NCI-H345 treated with DMSO at 0.1 percent for 48 hours (cell line): ENCODE data around the gene HSD11B2.

Experiments
- DNase-seq: peaks from one replicate; lab custom pipeline; 2025; ENCODE audit not compliant: unreplicated experiment; lab: John Stamatoyannopoulos, UW

HSD11B2 gene

DNA sequence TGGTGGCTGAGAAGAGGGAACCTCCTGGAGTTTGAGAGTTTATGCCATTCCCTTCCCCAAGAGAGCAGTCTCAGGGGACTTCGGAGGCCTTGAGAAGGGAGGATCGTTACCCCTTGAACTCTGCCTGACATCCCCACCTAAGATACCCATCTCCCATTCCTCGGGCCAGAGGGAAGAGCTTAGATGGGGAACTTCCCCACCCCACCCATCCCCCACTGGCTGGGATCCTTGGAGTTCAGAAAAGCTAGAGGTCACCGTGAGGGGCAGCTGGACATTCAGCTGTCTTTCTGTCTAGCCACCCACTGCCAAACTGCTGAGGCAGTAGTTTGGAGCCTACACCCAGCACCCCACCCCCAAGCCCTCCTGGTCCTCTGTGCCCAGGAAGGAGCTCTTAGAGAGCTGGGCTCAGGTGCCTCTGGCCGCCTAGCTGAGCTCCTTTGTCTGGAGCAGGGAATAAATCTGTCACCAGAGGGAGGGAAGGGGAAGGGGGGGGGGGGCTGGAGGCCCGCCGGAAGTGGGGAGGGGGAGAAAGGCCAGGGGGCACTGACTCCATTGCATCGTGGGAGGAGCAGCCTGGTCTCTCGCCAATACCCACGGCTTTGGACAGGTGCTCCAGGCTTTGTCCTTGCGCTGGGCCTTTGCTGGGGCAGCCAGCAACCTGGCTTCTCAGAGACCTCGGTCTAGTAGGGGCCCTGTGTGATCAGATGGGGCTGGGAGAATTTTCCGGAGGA lies 1.0 kb downstream of the HSD11B2 start:
- DNase-seq, result no peak

DNA sequence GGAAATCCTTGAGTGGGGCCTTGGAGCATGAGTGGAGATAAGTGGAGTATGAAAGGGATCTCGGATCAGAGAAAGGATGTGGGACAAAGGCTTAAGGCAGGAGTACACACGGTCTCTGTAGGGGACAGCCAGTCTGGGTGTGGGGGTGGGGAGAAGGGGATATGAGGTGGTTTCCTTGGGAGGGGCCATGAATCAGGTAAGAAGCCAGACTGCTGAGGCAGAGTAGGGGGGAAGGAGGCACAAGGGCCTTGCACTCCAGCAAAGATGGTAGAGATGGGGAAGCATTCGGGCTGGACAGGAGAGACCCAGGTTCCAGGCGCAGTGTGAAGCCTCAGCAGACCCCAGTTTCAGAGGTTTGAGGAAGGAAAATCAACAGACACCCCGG lies 1.6 kb downstream of the HSD11B2 start:
- no peak for DNase-seq

DNA sequence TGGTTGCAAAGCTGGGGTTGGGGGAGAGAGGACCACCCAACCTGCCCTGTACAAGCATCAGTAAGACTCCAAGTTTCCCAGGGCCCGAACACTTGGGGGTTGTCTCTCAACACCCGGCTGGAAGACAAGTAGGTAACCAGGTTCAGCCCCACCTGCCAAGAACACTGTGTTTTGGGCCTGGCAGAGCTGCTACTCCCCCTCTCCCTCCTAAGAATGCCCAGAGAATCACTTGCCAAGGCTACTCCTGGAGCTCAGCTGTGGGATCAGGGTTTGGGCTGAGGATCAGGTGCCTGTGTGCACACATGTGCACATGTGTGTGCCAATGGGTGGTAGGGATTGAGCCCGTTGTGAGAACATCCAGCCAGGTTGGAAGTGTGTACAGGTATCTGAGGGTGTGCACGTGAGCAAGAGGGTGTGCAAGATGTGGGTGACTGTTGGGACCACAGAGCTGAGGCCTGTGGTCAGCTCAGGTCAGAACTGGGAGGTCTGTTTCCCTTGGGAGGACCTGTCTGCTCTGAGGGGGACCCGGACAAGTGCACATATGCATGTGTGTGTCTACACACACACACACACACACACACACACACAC lies 2.3 kb downstream of the HSD11B2 start:
- no peak for DNase-seq

DNA sequence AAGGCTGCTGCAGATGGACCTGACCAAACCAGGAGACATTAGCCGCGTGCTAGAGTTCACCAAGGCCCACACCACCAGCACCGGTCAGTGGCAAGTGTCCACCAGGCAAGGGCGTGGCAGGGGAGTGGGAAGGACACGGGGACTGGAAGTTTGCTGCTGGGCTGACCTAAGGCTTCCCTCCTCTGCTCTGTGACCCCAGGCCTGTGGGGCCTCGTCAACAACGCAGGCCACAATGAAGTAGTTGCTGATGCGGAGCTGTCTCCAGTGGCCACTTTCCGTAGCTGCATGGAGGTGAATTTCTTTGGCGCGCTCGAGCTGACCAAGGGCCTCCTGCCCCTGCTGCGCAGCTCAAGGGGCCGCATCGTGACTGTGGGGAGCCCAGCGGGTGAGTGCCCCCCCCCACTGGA lies 4.8 kb downstream of the HSD11B2 start:
- no peak for DNase-seq

DNA sequence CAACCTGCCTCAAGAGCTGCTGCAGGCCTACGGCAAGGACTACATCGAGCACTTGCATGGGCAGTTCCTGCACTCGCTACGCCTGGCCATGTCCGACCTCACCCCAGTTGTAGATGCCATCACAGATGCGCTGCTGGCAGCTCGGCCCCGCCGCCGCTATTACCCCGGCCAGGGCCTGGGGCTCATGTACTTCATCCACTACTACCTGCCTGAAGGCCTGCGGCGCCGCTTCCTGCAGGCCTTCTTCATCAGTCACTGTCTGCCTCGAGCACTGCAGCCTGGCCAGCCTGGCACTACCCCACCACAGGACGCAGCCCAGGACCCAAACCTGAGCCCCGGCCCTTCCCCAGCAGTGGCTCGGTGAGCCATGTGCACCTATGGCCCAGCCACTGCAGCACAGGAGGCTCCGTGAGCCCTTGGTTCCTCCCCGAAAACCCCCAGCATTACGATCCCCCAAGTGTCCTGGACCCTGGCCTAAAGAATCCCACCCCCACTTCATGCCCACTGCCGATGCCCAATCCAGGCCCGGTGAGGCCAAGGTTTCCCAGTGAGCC lies 5.8 kb downstream of the HSD11B2 start:
- no peak for DNase-seq

DNA sequence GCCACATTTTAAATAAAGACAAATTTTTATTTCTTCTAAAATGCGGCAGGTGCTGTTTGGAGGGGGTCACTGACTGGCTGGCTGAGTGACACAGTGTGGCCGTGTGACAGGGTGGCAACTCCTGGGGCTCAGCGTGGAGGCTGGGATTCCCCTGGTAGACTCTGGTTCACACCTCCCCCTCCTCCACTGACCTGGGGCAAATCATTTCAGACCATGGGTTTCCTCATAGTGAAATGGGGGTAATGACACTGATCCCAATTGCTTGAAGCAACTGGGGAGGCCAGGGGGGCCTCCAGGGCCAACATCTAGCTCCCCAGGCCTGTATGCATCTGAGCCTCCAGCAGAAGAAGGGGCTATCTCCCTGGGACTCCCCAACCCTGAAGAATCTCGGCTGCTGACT lies 6.6 kb downstream of the HSD11B2 start:
- DNase-seq, result no peak

DNA sequence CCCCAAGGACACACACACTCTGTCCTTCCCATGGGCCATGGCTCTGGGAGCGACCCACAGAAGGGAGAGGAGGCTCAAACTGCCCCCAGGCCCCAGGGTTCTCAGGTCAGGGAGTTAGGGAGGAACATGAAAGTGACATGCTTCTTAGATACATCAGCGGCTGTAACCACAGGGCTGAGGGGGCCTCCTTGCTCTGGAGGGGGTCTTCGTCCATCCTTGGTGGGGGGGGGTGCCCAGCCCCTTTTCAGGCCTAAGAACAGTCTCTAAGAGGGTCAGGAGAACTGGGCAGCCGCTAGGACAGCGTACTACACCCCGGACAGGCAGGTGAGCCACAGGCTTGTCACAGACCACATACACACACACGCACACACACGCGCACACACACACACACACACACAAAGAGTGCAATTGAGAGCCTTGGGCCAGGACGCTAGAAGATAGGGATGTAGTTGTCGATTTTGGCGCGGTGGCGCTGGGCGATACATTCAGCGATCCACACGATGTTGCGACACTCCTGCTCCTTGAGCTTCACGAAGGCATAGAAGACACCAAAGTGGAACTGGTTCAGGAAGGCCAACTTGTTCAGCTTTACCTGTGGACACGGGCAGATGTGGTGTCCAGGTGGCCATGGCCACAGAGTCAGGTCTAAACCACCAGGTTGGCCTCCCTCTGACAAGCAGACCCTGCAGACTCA lies 7.3 kb downstream of the HSD11B2 start:
- no peak for DNase-seq

DNA sequence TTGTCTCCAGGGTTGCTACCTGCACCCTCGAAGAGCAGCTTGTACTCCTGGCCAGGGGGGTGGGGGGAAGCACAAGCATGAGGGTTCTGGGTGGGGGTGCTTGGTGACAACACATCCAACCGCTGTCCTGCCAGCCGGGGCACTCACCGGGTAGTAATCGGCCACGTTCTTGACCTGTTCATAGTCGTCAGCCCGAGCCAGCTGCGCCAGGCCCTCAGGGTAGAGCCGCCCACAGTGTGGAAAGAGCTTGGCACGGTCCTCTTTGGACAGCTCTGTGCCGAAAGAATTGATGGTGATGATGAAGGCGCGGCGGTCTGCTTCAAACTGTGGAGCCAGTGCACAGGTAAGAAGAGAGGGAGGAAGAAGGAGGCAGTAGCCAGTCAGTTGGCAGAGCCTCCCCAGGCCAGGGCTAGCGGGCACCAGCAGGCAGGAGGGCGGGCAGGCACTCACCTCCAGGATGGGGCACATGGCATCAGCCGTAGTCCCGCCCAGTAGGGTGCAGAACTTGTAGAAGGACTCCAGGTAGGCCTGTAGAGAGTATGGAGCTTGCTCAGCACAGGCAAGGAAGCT lies 8.0 kb downstream of the HSD11B2 start:
- no peak for DNase-seq

DNA sequence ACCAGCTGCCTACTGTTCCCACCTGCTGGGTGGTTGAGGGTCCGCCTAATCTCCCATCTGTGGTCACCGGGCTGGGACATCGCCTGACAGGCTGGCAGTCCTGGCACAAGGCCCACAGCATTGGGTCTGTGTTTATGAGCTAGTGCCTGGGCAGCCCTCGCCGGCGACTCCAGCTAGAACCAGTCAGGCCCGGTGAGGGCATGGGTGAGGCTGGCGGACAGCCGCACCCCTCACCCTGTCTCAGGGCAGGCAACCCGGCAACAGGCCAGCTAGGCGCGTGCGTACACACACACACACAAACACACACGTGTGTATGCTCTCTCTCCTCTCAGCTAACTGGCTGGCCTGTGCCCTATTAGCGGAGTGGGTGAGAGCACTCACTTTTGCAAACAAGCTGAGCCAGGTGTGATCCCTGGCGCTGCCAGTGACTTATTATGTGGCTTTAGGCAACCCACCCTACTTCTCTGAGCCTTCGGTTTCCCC lies 10.4 kb downstream of the HSD11B2 start:
- no peak for DNase-seq

DNA sequence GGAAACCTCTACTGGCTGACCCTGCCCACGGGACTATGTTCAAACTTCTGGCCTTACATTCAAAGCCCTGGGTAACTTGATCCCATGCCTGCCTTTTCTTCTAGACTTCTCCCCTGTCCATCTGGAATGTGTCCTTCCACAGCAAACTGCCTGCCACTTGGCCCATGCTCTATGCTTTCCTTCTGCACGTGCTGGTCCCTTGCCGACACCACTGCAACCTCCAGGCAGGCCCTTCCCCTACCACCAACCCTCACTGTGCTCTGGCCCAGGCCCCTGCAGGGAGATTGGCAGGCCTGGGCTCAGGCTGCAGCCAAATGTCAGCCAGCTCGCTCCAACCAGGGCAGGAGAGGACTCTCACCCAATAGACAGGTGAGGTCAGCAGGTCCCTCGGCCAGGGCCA lies 11.0 kb downstream of the HSD11B2 start:
- DNase-seq, result no peak

DNA sequence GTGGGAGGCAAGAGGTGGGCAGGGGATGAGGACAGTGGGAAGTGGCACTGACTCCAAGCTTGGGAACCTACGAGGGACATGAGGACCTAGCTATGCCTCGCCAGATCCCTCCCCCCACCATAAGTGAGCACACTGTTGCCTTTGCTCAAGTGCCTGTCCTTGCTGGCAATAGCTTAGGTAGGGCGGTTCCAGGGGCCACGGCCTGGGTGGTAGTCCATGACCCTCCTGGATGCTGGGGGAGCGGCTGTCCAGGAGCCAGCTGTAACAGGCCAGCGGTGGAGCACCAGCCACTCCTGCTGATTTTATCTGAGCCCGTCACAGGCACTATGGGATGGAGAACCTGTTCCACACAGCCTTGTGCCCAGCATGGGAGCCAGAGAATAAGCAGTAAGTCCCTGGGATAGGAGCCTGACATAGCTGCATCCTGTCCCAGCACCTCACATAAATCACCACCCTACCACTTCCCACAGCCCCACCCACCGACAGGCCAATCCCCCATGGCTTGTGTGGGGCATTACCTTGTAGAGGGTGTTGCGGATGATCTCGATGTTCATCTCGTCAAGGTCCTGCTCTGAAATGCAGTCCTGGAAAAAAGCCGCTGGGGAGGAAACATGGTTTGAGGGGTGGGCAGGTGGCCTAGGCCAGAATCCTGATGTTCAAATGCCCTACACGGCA lies 11.8 kb downstream of the HSD11B2 start:
- DNase-seq, result no peak

DNA sequence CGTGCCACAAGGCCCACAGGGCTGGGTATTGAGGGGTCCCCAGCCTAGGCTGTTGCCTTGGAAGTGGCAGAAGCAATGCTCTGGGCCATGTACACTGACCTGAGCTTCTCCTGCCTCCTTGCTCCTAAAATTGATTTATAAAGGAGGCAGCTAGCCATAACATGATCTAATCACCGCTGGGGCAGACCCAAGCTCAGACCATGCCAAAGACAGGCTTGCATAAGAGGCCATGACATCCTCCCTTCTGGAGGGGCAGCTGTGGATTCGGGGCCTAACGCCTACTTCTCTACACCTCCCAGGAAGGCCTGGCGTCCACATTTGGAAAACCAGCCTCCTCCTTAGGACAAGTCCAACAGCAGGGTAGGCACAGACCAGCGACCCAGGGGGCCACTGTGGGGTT lies 12.3 kb downstream of the HSD11B2 start:
- DNase-seq, result no peak

DNA sequence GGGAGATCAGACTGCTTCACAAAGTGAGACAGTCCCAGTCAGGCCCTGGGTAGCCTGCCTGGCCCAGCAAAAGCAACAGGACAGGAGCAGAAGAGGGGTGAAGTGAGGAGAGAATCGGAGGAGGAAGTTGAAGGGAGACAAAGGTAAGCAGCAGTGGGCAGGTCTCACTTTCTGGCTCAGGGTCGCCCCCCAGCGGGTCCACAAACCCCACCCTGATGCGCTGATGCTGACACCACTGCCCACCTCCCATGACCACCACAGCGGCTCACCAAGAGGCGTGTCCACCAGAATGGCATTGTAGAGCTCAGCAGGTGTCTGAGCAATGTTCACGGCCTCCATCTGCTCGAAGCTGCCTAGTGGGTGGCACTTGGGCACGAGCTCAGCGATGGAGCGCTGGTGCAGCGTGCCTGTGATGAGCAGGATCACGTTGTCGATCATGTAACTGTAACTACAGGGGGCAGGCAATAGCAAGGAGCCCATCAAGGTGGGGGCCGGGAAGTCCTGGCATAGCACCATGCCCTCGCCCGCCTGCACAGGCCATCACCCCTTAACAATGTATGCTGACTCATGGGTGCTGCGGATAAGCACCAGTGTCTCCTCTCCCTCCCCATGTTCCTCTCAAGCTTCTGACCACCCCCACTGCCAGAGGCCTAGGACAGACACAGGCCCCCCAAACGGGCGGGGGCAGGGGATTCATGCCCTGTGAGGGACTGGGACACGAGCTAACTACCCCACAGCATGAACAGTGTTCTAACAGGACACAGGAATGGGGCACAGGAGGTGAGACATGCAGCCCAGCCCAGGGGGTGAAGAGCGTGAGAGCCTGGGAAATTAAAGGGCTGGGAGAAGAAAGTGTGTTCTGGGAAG lies 13.6 kb downstream of the HSD11B2 start:
- DNase-seq, result no peak

DNA sequence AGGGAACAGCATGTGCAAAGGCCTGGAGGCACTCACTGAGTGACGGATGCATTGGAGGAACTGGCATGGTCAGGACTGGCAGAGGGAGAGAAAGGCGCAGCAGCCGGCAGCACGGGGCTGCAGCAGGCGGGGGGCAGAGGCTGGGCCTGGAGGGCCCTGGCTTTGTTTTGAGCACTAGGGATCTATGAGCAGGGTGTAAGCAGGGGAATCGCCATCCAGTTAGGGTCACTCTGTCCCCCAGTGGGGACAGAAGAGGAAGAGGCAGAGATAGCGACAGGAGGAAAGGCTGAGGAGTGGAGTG lies 14.2 kb downstream of the HSD11B2 start:
- DNase-seq, result no peak

DNA sequence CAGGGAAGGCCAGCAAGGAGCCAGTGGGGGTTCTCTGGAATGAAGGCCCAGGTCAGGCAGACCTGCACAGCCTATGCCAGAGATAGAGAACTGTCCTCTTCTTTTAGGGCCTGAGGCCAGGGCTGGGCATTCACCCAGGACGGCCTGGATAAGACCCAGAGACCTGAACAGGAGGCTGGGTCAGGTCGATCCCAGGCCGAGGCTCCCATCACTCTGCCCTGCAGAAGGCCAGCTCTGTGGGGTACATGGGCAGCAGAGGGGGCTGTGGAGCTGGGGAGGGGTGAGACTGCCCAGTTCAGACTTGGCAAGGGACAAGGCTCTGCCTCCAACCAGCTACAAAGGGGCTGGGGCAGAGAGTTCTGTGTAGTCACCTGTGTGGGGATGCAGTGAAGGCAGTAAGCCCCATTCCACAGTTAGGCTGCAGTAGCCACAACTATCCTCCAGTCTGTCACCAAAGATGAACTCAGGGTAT lies 14.6 kb downstream of the HSD11B2 start:
- DNase-seq, result no peak

DNA sequence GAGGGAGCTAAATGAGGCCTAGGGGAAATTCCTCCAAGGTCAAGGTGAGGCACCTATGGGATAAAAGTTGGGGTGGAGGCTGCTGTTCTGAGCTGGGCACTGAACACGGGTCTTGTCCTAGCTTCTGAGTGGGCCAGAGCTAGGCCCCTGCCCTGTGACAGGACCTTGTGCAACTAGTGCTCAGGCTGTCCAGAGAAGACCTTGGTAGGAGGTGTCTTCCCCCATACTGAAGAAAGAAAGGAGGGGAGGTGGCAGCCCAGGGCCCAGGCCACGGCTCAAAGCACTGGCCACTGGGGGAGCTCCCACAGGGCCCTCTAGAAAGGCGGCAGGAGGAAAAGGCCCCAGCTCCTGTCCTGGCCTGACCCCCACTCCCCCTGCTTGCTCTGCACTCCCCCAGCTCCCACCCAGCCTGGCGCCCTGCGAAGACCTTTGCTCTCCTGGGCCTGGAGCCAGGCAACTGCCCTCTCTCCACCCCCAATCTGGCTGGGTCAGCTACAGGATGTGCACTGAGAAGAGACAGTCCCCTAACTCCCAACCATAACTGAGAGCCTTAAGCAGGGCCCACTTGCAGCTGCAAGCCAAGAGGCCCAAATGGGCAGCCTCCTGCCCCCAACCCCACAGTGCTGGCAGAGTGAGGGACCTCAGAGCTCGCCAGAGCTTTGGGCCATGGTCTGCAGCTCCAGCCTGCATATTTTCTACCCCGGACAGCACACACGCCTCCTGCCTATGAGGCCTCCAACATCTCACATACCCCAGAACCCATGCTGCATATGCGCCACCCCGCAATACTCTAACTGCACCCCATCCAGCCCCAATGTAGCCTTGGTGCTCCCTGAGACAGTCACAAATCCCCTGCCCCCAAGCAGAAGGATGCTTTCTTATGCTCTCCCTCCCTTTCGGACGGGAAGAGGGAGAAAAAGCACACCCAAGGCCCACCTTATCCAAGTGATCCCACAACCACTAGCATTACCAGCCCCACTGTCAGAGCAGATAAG lies 15.3 kb downstream of the HSD11B2 start:
- no peak for DNase-seq

DNA sequence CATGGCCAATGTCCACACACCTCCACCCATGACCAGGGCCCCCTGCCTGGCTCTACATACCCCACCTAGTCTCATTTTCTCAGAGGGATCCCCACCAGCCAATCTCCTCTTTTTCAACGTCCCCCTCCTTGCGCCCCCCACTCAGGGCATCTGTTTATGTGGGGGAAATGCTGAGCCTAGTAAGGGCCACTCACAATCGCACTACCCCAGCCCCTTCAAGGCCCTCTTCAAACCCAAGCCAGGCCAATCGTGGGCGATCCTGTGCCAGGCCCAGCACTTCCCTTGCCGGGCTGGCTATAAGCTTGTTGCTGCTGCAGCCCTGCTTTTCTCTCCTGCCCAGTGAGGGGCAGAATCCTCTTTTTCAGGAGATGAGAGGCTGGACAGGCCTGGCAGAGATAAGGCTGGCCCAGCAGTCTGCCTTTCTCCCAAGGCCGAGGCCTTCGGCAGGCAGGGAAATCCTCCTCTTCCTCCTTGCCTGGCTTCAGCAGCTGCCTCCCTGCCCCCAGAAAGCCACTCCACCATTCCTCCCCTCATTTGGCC lies 16.1 kb downstream of the HSD11B2 start:
- no peak for DNase-seq

DNA sequence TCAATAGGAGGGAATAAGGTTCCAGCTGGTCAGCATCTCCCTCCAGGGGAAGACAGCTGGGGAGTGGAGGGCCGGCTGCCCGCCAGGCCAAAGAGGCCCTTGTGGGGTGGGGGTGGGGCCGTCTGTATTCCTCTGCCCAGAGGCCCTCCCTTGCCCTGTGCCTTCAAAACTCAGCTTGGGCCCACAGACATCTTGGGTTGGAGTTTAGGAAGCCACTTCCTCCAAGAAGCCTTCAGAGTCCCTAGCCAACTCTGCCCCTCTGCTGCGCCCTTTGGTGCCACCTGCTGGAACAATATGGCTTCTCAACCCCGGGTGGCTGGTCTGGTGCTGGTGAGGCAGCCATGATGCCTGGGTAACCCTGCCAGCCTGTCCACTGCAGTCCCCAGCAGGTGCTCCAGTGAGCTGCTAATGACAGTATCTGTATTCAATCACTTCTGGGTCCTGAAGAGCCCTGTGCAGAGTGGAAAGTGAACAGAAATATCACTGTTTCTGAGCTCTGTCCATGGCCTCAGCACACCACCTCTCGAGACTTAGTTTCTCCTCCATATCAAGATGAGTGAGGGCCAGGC lies 16.7 kb downstream of the HSD11B2 start:
- no peak for DNase-seq
